Endothelial cell of umbilical vein (primary cell): Measurements from ENCODE around the gene TNFAIP1. TPM values are rescaled to one million over a fixed set of nuclear protein-coding genes. Genes with fewer than 3 reads are reported as not detected.

Experiments
- BruUV-seq: library from RNA; stranded (reverse); fragments of 400-500 nt; replicated peaks from 2 replicates; lab custom pipeline; 2021; lab: Mats Ljungman, UMichigan
- CTCF ChIA-PET: fragments of 300-600, 350-600 bp; sonication (Branson Sonifier 250); formaldehyde crosslinking; loops from one replicate; lab custom pipeline; 2021; ENCODE audit warnings: antibody characterized with exemption, inconsistent platforms; lab: Charles Lee
- POLR2A ChIA-PET: fragments of 300-600, 350-600 bp; sonication (Branson Sonifier 250); formaldehyde crosslinking; loops from one replicate; lab custom pipeline; 2021; ENCODE audit warnings: antibody characterized with exemption, inconsistent platforms; lab: Charles Lee
- DNase-seq: peaks from one replicate; pipeline ENCODE4 v3.0.0-alpha.2; 2011; ENCODE audit warnings: low read depth, low spot score
- FAIRE-seq: peaks from 2 replicates; lab custom pipeline; 2011; peaks lifted over from hg19 to GRCh38; lab: Jason Lieb, UNC
- H2AFZ ChIP-seq: 2 replicates; pipeline ENCODE4 v1.6.0; 2012; ENCODE audit warnings: low read depth, low read length, control low read depth, inconsistent platforms
- H3K27ac ChIP-seq: 2 replicates; pipeline ENCODE4 v1.5.1; 2011; ENCODE audit warnings: low read depth, mild to moderate bottlenecking, control low read depth, low read length, moderate library complexity; ENCODE audit not compliant: insufficient read depth
- H3K27me3 ChIP-seq, 2 experiments: 2 replicates each; pipeline versions ENCODE4 v1.6.0 to v1.6.1; 2011; ENCODE audit warnings: low read length in 2 of 2, mixed read lengths in 1 of 2; ENCODE audit not compliant: control insufficient read depth in 2 of 2, insufficient read depth in 2 of 2
- H3K36me3 ChIP-seq, 2 experiments: 2 replicates in 1 of 2; 3 replicates in 1 of 2; pipeline ENCODE4 v1.5.1; 2011; ENCODE audit warnings: low read length in 2 of 2, mild to moderate bottlenecking in 1 of 2, moderate library complexity in 1 of 2; ENCODE audit not compliant: control insufficient read depth in 2 of 2, insufficient read depth in 2 of 2; ENCODE audit errors: extremely low read depth in 1 of 2
- H3K4me1 ChIP-seq: 3 replicates; pipeline ENCODE4 v1.5.1; 2011; ENCODE audit warnings: mild to moderate bottlenecking, low read length; ENCODE audit not compliant: control insufficient read depth, insufficient read depth; ENCODE audit errors: extremely low read depth
- H3K4me2 ChIP-seq: 2 replicates; pipeline ENCODE4 v1.6.1; 2011; ENCODE audit warnings: low read length, control low read depth, mixed read lengths; ENCODE audit not compliant: insufficient read depth
- H3K4me3 ChIP-seq, 3 experiments: fragments of 200-600 bp in 1 of 3; sonication (generic), shearing (Covaris generic) in 1 of 3; replicated peaks in 1 of 3; 2 replicates each; pipeline ENCODE4 v1.5.1; 2011 to 2016; ENCODE audit warnings: control low read depth in 3 of 3, low read length in 3 of 3, mild to moderate bottlenecking in 2 of 3, inconsistent platforms in 1 of 3, low read depth in 1 of 3, moderate library complexity in 1 of 3; ENCODE audit not compliant: insufficient read depth in 1 of 3
- H3K79me2 ChIP-seq: 2 replicates; pipeline ENCODE4 v1.6.0; 2012; ENCODE audit warnings: low read length, inconsistent platforms; ENCODE audit not compliant: control insufficient read depth, insufficient read depth
- H3K9ac ChIP-seq: replicated peaks from 2 replicates; pipeline ENCODE3; 2011; ENCODE audit warnings: low read length, control low read depth; ENCODE audit not compliant: insufficient read depth; ENCODE audit errors: extremely low read depth
- H3K9me1 ChIP-seq: replicated peaks from 3 replicates; pipeline ENCODE4 v1.6.0; 2011; ENCODE audit warnings: mild to moderate bottlenecking, low read length; ENCODE audit not compliant: control insufficient read depth, insufficient read depth; ENCODE audit errors: extremely low read depth
- H3K9me3 ChIP-seq: replicated peaks from 2 replicates; pipeline ENCODE4 v1.5.1; 2012; ENCODE audit warnings: low read length, inconsistent platforms; ENCODE audit not compliant: control insufficient read depth, insufficient read depth
- H4K20me1 ChIP-seq: replicated peaks from 2 replicates; pipeline ENCODE3; 2011; ENCODE audit warnings: mild to moderate bottlenecking, low read length; ENCODE audit not compliant: control insufficient read depth, insufficient read depth; ENCODE audit errors: extremely low read depth
- CTCF ChIP-seq, 2 donors: IDR thresholded peaks; 1 replicate in 1 of 2; 2 replicates in 1 of 2; pipeline ENCODE4 v1.5.1; 2011; ENCODE audit warnings: low read length in 2 of 2, mild to moderate bottlenecking in 2 of 2, moderate library complexity in 2 of 2, control low read depth in 1 of 2, inconsistent platforms in 1 of 2, low read depth in 1 of 2; ENCODE audit not compliant: insufficient read depth in 1 of 2; ENCODE audit errors: extremely low read depth in 1 of 2
- EZH2 ChIP-seq: IDR thresholded peaks from 2 replicates; pipeline ENCODE4 v1.6.1; 2012; ENCODE audit warnings: borderline replicate concordance, low read depth, mild to moderate bottlenecking, moderate library complexity, low read length, inconsistent platforms; ENCODE audit not compliant: severe bottlenecking
- FOS ChIP-seq: IDR thresholded peaks from 2 replicates; pipeline ENCODE4 v1.6.1; 2011; ENCODE audit warnings: mild to moderate bottlenecking, low read length, moderate library complexity, borderline replicate concordance; ENCODE audit not compliant: insufficient read depth
- GATA2 ChIP-seq: IDR thresholded peaks from 2 replicates; pipeline ENCODE4 v1.7.0; 2011; ENCODE audit warnings: low read depth, mild to moderate bottlenecking, moderate library complexity, mixed read lengths, low read length; ENCODE audit not compliant: insufficient read length, insufficient read depth
- JUN ChIP-seq: IDR thresholded peaks from 2 replicates; pipeline ENCODE4 v1.6.1; 2011; ENCODE audit warnings: borderline replicate concordance, low read depth; ENCODE audit not compliant: insufficient read length, insufficient read depth
- MAX ChIP-seq: IDR thresholded peaks from 2 replicates; pipeline ENCODE4 v1.6.1; 2011; ENCODE audit not compliant: insufficient read depth, insufficient read length
- MYC ChIP-seq: IDR thresholded peaks from one replicate; pipeline ENCODE4 v1.6.1; 2011; ENCODE audit warnings: mild to moderate bottlenecking, low read depth, low read length
- POLR2A ChIP-seq: IDR thresholded peaks from 2 replicates; pipeline ENCODE4 v1.6.1; 2012; ENCODE audit warnings: low read depth, mild to moderate bottlenecking, control low read depth, low read length
- POLR2AphosphoS5 ChIP-seq: IDR thresholded peaks from 2 replicates; pipeline ENCODE4 v1.6.1; 2012; ENCODE audit warnings: low read depth, mild to moderate bottlenecking, control low read depth, low read length, moderate library complexity; ENCODE audit not compliant: insufficient read depth
- dilution Hi-C: fragments of 300-500 bp; cut with MboI; formaldehyde crosslinking; loops from one replicate; pipeline ENCODE4 v1.15.0; 2019; ENCODE audit warnings: low sequenced_read_pairs; ENCODE audit not compliant: extremely low pct_ligation_motif_present
- intact Hi-C: fragments of 100-400 bp; cut with micrococcal nuclease; formaldehyde crosslinking; loops from one replicate; pipeline ENCODE4 v1.10.0; 2022
- polyA plus RNA-seq, 4 experiments: library from polyadenylated mRNA; depleted of rRNA in 3 of 4; stranded (reverse) in 3 of 4; unstranded in 1 of 4; fragments of >200 nt; gene quantifications; 2 replicates each; pipeline versions ENCODE4 v1.2.1 to v1.2.3, GENCODE V29; 2011 to 2012; ENCODE audit warnings: missing spikeins in 1 of 4
- total RNA-seq: library from RNA; stranded (reverse); gene quantifications from 2 replicates; pipeline ENCODE4 v1.2.3, GENCODE V29; 2021

TNFAIP1 gene
- total and polyA plus RNA-seq, 2 donors (not counting 3 experiments of a cell fraction or from before 2014, with no cell fraction given) = 85.7 to 89.6 TPM

- no peaks in the 10 kb centered on the region for H3K36me3 ChIP-seq
- DNase-seq (peak; percentile 98), FAIRE-seq (peak; percentile 97)
- intact Hi-C loops = loop anchor here (1.0 kb wide), 5 partner anchors 8 to 514 kb away; partner anchors contain the start of genes IFT20, POLDIP2 and TNFAIP1
- no peaks in the 10 kb centered on the region for H4K20me1 ChIP-seq
- H3K27ac ChIP-seq = peak within 1 kb of the TSS; percentile 9
- POLR2A ChIA-PET = interaction anchor here (1.2 kb wide), 1 partner anchor 17 kb away, joined by 3 read pairs; the partner anchor contains the start of genes IFT20 and TNFAIP1
- H3K27me3 ChIP-seq = peaks cover 0 to 1% of the 10 kb centered on the region in 2 experiments
- dilution Hi-C loops = no loop called here
- H3K4me3 ChIP-seq = peak within 1 kb of the TSS; percentile 52 to 80 (median 65)
- peaks cover 18% of the 10 kb centered on the region for H3K4me1 ChIP-seq
- H3K79me2 ChIP-seq = peaks cover 34% of the 10 kb centered on the region
- peak within 1 kb of the TSS; percentile 91 for H3K4me2 ChIP-seq
- no peaks in the 10 kb centered on the region for H3K9me1 ChIP-seq
- peak within 1 kb of the TSS; percentile 97 for H2AFZ ChIP-seq
- no TSS peak for BruUV-seq
- no peaks in the 10 kb centered on the region for H3K9me3 ChIP-seq
- CTCF ChIA-PET = interaction anchor here (0.9 to 2.0 kb wide), 8 partner anchors 12 to 514 kb away, joined by 3 to 8 read pairs (median 4); partner anchors contain the start of genes IFT20, POLDIP2 and TNFAIP1
- no peak for TF ChIP-seq JUN
- no peak for TF ChIP-seq GATA2
- no peak for TF ChIP-seq CTCF (IDR thresholded peaks at IDR 0.05; ENCODE audit: extremely low read depth in 1 of 2, insufficient read depth in 1 of 2, low read depth in 1 of 2, low read length in 2 of 2)
- peak; percentile 73 for TF ChIP-seq POLR2AphosphoS5
- peak; percentile 79 for TF ChIP-seq MAX
- TF ChIP-seq FOS = no peak
- peak; percentile 62 for TF ChIP-seq MYC
- peak; percentile 47 for TF ChIP-seq POLR2A
- TF ChIP-seq EZH2 = no peak
- peak within 1 kb of the TSS; percentile 76 for H3K9ac ChIP-seq
Observed at GRCh38 chr17:28318759-28319597, 16.6 kb upstream of the TNFAIP1 start, which contains the start of gene TMEM97. Gene TMEM97, plus strand, starts transcription at chr17:28319200. Its CDS starts 40 bp downstream, at chr17:28319240.
